Measurements from ENCODE around the gene TTLL8.

- TF ChIP-seq SMAD3 (CRISPR knock-in tag; IDR thresholded peaks at IDR 0.05; ENCODE audit: borderline replicate concordance) (no peak), E2F5 (CRISPR knock-in tag; IDR thresholded peaks at IDR 0.05) (no peak), CTCF (IDR thresholded peaks at IDR 0.05) (no peak), ATF1 (CRISPR knock-in tag; IDR thresholded peaks at IDR 0.05) (no peak), ZNF121 (CRISPR knock-in tag; IDR thresholded peaks at IDR 0.05) (no peak), ZNF317 (CRISPR knock-in tag; IDR thresholded peaks at IDR 0.05; ENCODE audit: borderline replicate concordance, low read depth) (no peak), E2F4 (CRISPR knock-in tag; IDR thresholded peaks at IDR 0.05; ENCODE audit: borderline replicate concordance, low read depth) (no peak), MYBL2 (CRISPR knock-in tag; IDR thresholded peaks at IDR 0.05) (no peak), TEAD1 (CRISPR knock-in tag; IDR thresholded peaks at IDR 0.05) (no peak), USF1 (CRISPR knock-in tag; IDR thresholded peaks at IDR 0.05) (no peak)
Observed at GRCh38 chr22:50059881-50060262, 1.8 kb upstream of the TTLL8 start.

All from WTC11 (cell line).